GM23248 (cell line): ENCODE results near the gene CCL23. TPM values are rescaled to one million over a fixed set of nuclear protein-coding genes. Genes with fewer than 3 reads are reported as not detected.
"Not testable (repeated sequence)": the region's sequence is repeated elsewhere in the genome, so short reads cannot be mapped to it uniquely, and the experiment has no call there.

Experiments
- DNase-seq: peaks from one replicate; pipeline ENCODE4 v3.0.0-alpha.2; 2015
- H2AFZ ChIP-seq: fragments of 200-600 bp; sonication (generic); 2 replicates; pipeline ENCODE4 v1.6.1; 2016; ENCODE audit warnings: antibody characterized with exemption
- H3F3A ChIP-seq: fragments of 200-600 bp; sonication (generic); 2 replicates; pipeline ENCODE4 v1.6.1; 2016; ENCODE audit warnings: mild to moderate bottlenecking, antibody characterized with exemption, mixed run types; ENCODE audit not compliant: insufficient read depth
- H3K27ac ChIP-seq: fragments of 200-600 bp; sonication (generic); 2 replicates; pipeline ENCODE4 v1.5.1; 2016; ENCODE audit warnings: mild to moderate bottlenecking
- H3K27me3 ChIP-seq: fragments of 200-600 bp; sonication (generic); replicated peaks from 2 replicates; pipeline ENCODE4 v1.6.1; 2016; ENCODE audit warnings: mild to moderate bottlenecking; ENCODE audit not compliant: insufficient read depth
- H3K36me3 ChIP-seq: fragments of 200-600 bp; sonication (generic); 2 replicates; pipeline ENCODE4 v1.6.1; 2016; ENCODE audit warnings: low read depth, mild to moderate bottlenecking
- H3K4me1 ChIP-seq: fragments of 200-600 bp; sonication (generic); 2 replicates; pipeline ENCODE4 v1.6.1; 2016; ENCODE audit warnings: mild to moderate bottlenecking; ENCODE audit not compliant: insufficient read depth
- H3K4me2 ChIP-seq: fragments of 200-600 bp; sonication (generic); one replicate; pipeline ENCODE4 v1.6.1; 2016; ENCODE audit warnings: mild to moderate bottlenecking; ENCODE audit not compliant: unreplicated experiment
- H3K4me3 ChIP-seq: fragments of 200-600 bp; sonication (generic); 2 replicates; pipeline ENCODE4 v1.5.1; 2016; ENCODE audit warnings: mild to moderate bottlenecking
- H3K79me2 ChIP-seq: fragments of 200-600 bp; sonication (generic); 2 replicates; pipeline ENCODE4 v1.6.1; 2016; ENCODE audit warnings: mild to moderate bottlenecking; ENCODE audit not compliant: insufficient read depth
- H3K9ac ChIP-seq: fragments of 200-600 bp; sonication (generic); 2 replicates; pipeline ENCODE4 v1.6.1; 2016; ENCODE audit warnings: mild to moderate bottlenecking
- H3K9me2 ChIP-seq: fragments of 200-600 bp; sonication (generic); 2 replicates; pipeline ENCODE4 v1.6.1; 2016; ENCODE audit warnings: mixed run types, mild to moderate bottlenecking, moderate library complexity; ENCODE audit not compliant: insufficient read depth
- H3K9me3 ChIP-seq: fragments of 200-600 bp; sonication (generic); one replicate; pipeline ENCODE4 v1.6.1; 2017; ENCODE audit warnings: low read depth
- H4K20me1 ChIP-seq: fragments of 200-600 bp; sonication (generic); 2 replicates; pipeline ENCODE4 v1.6.0; 2016; ENCODE audit not compliant: insufficient read depth
- EZH2 ChIP-seq: fragments of 200-600 bp; sonication (generic); IDR thresholded peaks from 2 replicates; pipeline ENCODE4 v1.6.1; 2018; ENCODE audit warnings: antibody characterized with exemption, mild to moderate bottlenecking; ENCODE audit not compliant: insufficient read depth, poor library complexity, severe bottlenecking
- EZH2phosphoT487 ChIP-seq: fragments of 200-600 bp; sonication (generic); IDR thresholded peaks from 2 replicates; pipeline ENCODE4 v1.6.1; 2018; ENCODE audit warnings: antibody characterized with exemption, moderate library complexity, mild to moderate bottlenecking, low read depth; ENCODE audit not compliant: insufficient read depth
- WGBS, 2 experiments: methylation state at CpG; one replicate each; pipeline ENCODE4 v1.1.6; 2015 to 2017; ENCODE audit warnings: low lambda C conversion rate in 2 of 2, low coverage in 1 of 2; ENCODE audit errors: missing lambda C conversion rate in 2 of 2; 5-methylcytosine and 5-hydroxymethylcytosine counted together
- in situ Hi-C: fragments of 300-500 bp; cut with MboI; formaldehyde crosslinking; loops from 2 replicates; pipeline ENCODE4 v1.15.0; 2020
- polyA plus RNA-seq: library from polyadenylated mRNA; unstranded; fragments of >200 nt; fragmentation: Nextera tagmentation; extraction: Ambion mirVana; gene quantifications from 2 replicates; pipeline ENCODE4 v1.2.1, GENCODE V29; 2016
- total RNA-seq: library from RNA; depleted of rRNA; stranded (reverse); fragments of >200 nt; shearing (Covaris generic); gene quantifications from 2 replicates; pipeline ENCODE4 v1.2.3, GENCODE V29; 2014

Gene CCL23
- total and polyA plus RNA-seq, 2 experiments from 2014 or later: not detected

DNA sequence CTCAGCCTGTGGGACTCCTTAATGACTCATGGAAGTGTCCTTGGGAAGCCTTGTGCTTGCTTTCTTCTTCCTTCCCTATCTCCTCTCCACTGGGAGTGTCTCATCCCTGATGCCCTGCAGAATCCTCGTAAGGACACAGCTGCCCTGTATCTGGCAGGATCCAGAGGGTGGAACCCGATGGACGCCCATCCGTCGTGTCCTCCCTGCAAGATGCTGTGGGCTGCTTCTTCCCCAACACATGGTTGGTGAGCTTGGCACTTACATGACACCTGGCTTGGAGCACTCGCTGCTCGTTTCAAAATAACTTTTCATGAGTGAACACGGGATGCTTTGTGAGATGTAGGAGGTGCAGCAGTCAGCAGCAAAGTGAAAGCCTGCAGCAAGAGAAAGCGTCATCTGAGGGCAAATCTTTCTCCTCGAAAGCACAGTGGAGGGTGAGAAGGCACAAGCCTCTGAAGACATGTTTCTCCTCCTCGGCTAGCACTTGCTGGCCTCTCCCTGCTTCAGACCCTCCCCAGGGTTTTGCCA, 19.7 kb downstream of the CCL23 start:
- WGBS, 2 experiments: 45 to 47% methylated on average over 11 of the region's 11 CpGs
- H4K20me1 ChIP-seq: no peaks in the 10 kb centered on the region
- in situ Hi-C loops: no loop called here
- H3K27ac ChIP-seq: no peak overlapping the region
- no peak for DNase-seq
- no peak overlapping the region for H3K4me2 ChIP-seq
- no peaks in the 10 kb centered on the region for H3K9me2 ChIP-seq
- no peak overlapping the region for H2AFZ ChIP-seq
- no peaks in the 10 kb centered on the region for H3F3A ChIP-seq
- peaks cover under 1% of the 10 kb centered on the region; the same call in 1 of the 2 replicates for H3K27me3 ChIP-seq
- no peak overlapping the region for H3K9ac ChIP-seq
- no peaks in the 10 kb centered on the region for H3K36me3 ChIP-seq
- no peaks in the 10 kb centered on the region for H3K9me3 ChIP-seq
- no peaks in the 10 kb centered on the region for H3K79me2 ChIP-seq
- H3K4me3 ChIP-seq: no peak overlapping the region
- no peak for TF ChIP-seq EZH2phosphoT487
- no peak for TF ChIP-seq EZH2
- no peaks in the 10 kb centered on the region for H3K4me1 ChIP-seq

DNA sequence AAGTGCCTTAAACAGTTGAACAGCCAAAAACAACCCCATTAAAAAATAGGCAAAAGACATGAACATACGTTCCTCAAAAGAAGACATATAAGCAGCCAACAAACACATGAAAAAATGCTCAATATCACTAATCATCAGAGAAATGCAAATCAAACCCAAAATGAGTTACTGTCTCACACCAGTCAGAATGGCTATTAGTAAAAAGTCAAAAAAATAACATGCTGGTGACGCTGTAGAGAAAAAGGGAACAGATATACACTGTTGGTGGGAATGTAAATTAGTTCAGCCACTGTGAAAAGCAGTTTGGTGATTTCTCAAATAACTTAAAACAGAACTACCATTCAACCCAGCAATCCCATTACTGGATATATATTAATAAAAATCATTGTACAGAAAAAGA, 22.4 kb downstream of the CCL23 start:
- H3K4me1 ChIP-seq, H3K4me2 ChIP-seq, H2AFZ ChIP-seq, in situ Hi-C loops, H3K27me3 ChIP-seq, H4K20me1 ChIP-seq, DNase-seq, H3K36me3 ChIP-seq, H3K79me2 ChIP-seq, H3K4me3 ChIP-seq, H3K9ac ChIP-seq, H3K9me3 ChIP-seq, H3F3A ChIP-seq, H3K9me2 ChIP-seq, H3K27ac ChIP-seq: not testable (repeated sequence)
- WGBS, 2 experiments: 26 to 27% methylated on average over 2 of the region's 2 CpGs

- no peak for DNase-seq
- Histone ChIP-seq H3K27ac (no peak overlapping the region), H3K4me3 (no peak overlapping the region), H3K27me3 (peaks cover 8% of the 10 kb centered on the region; the same call in 1 of the 2 replicates), H2AFZ (no peak overlapping the region), H3K36me3 (no peaks in the 10 kb centered on the region), H3K9me2 (no peaks in the 10 kb centered on the region), H3K79me2 (no peaks in the 10 kb centered on the region), H3K4me1 (no peaks in the 10 kb centered on the region), H3K9me3 (no peaks in the 10 kb centered on the region), H4K20me1 (no peaks in the 10 kb centered on the region; the same call in 1 of the 2 replicates), H3K9ac (no peak overlapping the region), H3F3A (no peaks in the 10 kb centered on the region), H3K4me2 (no peak overlapping the region)
- WGBS, 2 experiments: 28% methylated on average over 2 of the region's 2 CpGs
- in situ Hi-C loops: no loop called here
- TF ChIP-seq EZH2 (no peak), EZH2phosphoT487 (no peak)
Observed at GRCh38 chr17:35991075-35991474, 26.7 kb downstream of the CCL23 start.

- Histone ChIP-seq H3K27ac (no peak overlapping the region), H3K4me2 (no peak overlapping the region), H2AFZ (no peak overlapping the region), H3F3A (no peaks in the 10 kb centered on the region), H3K4me3 (no peak overlapping the region), H3K9me3 (no peaks in the 10 kb centered on the region), H3K9ac (no peak overlapping the region), H3K27me3 (peaks cover 8% of the 10 kb centered on the region; the same call in 1 of the 2 replicates), H3K79me2 (no peaks in the 10 kb centered on the region), H3K9me2 (no peaks in the 10 kb centered on the region), H3K36me3 (no peaks in the 10 kb centered on the region), H3K4me1 (no peaks in the 10 kb centered on the region), H4K20me1 (no peaks in the 10 kb centered on the region; the same call in 1 of the 2 replicates)
- TF ChIP-seq EZH2 (no peak), EZH2phosphoT487 (no peak)
- in situ Hi-C loops: no loop called here
- no peak for DNase-seq
Observed at GRCh38 chr17:35988164-35988563, 29.6 kb downstream of the CCL23 start.

GRCh38 chr17:35986643-35987042, 31.1 kb downstream of the CCL23 start, which contains the start of gene CCL14:
CCL14 (minus strand) TSS chr17:35986729; CDS start chr17:35986649, 80 bp downstream.
- Histone ChIP-seq H3K9me2 (no peaks in the 10 kb centered on the region), H3K4me3 (no peak within 1 kb of the TSS), H3K4me1 (no peaks in the 10 kb centered on the region), H3K9ac (no peak within 1 kb of the TSS), H3K9me3 (no peaks in the 10 kb centered on the region), H3F3A (no peaks in the 10 kb centered on the region), H3K4me2 (no peak within 1 kb of the TSS), H3K27me3 (peaks cover 4% of the 10 kb centered on the region; the same call in 1 of the 2 replicates), H3K36me3 (no peaks in the 10 kb centered on the region), H2AFZ (no peak within 1 kb of the TSS), H3K27ac (no peak within 1 kb of the TSS), H3K79me2 (no peaks in the 10 kb centered on the region), H4K20me1 (no peaks in the 10 kb centered on the region; the same call in 1 of the 2 replicates)
- no peak for DNase-seq
- no peak for TF ChIP-seq EZH2phosphoT487
- no peak for TF ChIP-seq EZH2
- in situ Hi-C loops: no loop called here
- 19 to 25% methylated on average over 1 of the region's 1 CpG for WGBS, 2 experiments
